Body of pancreas (tissue), 4 donors: ENCODE measurements around the gene KDM4C. TPM values are rescaled to one million over a fixed set of nuclear protein-coding genes. Genes with fewer than 3 reads are reported as not detected.

Experiments
- ATAC-seq: fragments of 150-250 bp; one replicate; pipeline ENCODE4 v1.9.1; 2016
- DNase-seq, 4 donors: peaks; one replicate each; pipeline ENCODE4 v3.0.0-alpha.2; 2019
- H3K27ac ChIP-seq, 4 donors: fragments of 200-600 bp; sonication (generic); 1 replicate in 3 of 4; 2 replicates in 1 of 4; pipeline versions ENCODE4 v1.5.1 to v1.6.1; 2016 to 2019; ENCODE audit warnings: mild to moderate bottlenecking in 1 of 4, mixed read lengths in 1 of 4, moderate library complexity in 1 of 4
- H3K27me3 ChIP-seq, 2 donors: fragments of 200-600 bp; sonication (generic); one replicate each; pipeline ENCODE4 v1.6.0; 2016; ENCODE audit warnings: mild to moderate bottlenecking in 1 of 2
- H3K36me3 ChIP-seq, 2 donors: fragments of 200-600 bp; sonication (generic); replicated peaks in 1 of 2; 2 replicates each; pipeline ENCODE4 v1.5.1; 2016; ENCODE audit warnings: low read depth in 2 of 2; ENCODE audit not compliant: insufficient read depth in 1 of 2
- H3K4me1 ChIP-seq: fragments of 200-600 bp; sonication (generic); one replicate; pipeline ENCODE4 v1.6.0; 2016
- H3K4me3 ChIP-seq, 2 donors: fragments of 200-600 bp; sonication (generic); 1 replicate in 1 of 2; 2 replicates in 1 of 2; pipeline ENCODE4 v1.5.1; 2016 to 2019
- H3K9me3 ChIP-seq, 3 donors: fragments of 200-600 bp; sonication (generic); 1 replicate in 2 of 3; 2 replicates in 1 of 3; pipeline ENCODE4 v1.5.1; 2016
- POLR2A ChIP-seq, 3 donors: fragments of 450-650 bp; IDR thresholded peaks; one replicate each; pipeline ENCODE4 v1.6.1; 2016; ENCODE audit warnings: antibody characterized with exemption in 3 of 3, mild to moderate bottlenecking in 2 of 3
- WGBS, 2 donors: methylation state at CpG; one replicate each; pipeline ENCODE4 v1.1.5; 2017; 5-methylcytosine and 5-hydroxymethylcytosine counted together
- intact Hi-C: fragments of 100-400 bp; cut with DNase I; formaldehyde crosslinking; loops from one replicate; pipeline ENCODE4 v1.15.1; 2023
- total RNA-seq, 2 donors: library from RNA; depleted of rRNA; stranded (reverse); fragments of >200 nt; gene quantifications; one replicate each; pipeline ENCODE4 v1.1.0, GENCODE V29; 2016
- TF ChIP-seq, protein P1 (sequence below), 7 experiments: fragments of 450-650 bp in 4 of 7; fragments of 200-600 bp in 3 of 7; sonication (generic) in 3 of 7; IDR thresholded peaks; one replicate each; pipeline ENCODE4 v1.5.1; 2016 to 2019; ENCODE audit warnings: antibody characterized with exemption in 7 of 7

KDM4C gene
- total RNA-seq, 2 donors from 2014 or later: 40.5 to 48.5 TPM

DNA sequence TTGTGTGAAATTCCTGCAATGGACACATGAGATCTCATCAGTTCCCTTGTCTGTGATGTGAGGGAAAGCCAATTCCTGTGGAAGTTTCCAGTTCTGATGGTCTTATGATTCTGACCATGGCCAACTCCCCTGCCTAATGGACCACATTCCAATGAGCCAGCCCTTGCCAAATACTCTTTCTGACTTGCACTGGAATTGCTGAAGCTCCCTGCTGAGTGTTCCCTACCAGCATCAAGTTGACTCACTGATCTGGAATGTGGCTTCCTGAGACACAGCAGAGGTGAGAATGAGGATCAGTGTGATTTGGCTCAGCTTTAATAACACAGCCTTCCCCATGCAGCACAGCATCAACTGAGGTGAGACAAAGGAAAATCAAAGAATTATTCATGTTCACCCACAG lies 427.8 kb downstream of the KDM4C start:
- Histone ChIP-seq H3K4me3 (no peak overlapping the region), H3K36me3 (no peaks in the 10 kb centered on the region), H3K27me3 (no peaks in the 10 kb centered on the region), H3K4me1 (no peaks in the 10 kb centered on the region), H3K27ac (no peak overlapping the region), H3K9me3 (peaks cover 0 to 4% (median 0%) of the 10 kb centered on the region in 3 donors)
- TF ChIP-seq, protein P1, sequence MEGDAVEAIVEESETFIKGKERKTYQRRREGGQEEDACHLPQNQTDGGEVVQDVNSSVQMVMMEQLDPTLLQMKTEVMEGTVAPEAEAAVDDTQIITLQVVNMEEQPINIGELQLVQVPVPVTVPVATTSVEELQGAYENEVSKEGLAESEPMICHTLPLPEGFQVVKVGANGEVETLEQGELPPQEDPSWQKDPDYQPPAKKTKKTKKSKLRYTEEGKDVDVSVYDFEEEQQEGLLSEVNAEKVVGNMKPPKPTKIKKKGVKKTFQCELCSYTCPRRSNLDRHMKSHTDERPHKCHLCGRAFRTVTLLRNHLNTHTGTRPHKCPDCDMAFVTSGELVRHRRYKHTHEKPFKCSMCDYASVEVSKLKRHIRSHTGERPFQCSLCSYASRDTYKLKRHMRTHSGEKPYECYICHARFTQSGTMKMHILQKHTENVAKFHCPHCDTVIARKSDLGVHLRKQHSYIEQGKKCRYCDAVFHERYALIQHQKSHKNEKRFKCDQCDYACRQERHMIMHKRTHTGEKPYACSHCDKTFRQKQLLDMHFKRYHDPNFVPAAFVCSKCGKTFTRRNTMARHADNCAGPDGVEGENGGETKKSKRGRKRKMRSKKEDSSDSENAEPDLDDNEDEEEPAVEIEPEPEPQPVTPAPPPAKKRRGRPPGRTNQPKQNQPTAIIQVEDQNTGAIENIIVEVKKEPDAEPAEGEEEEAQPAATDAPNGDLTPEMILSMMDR (IDR thresholded peaks at IDR 0.05): no peak
- TF ChIP-seq POLR2A (IDR thresholded peaks at IDR 0.05): no peak
- ATAC-seq (no peak), DNase-seq (peak in 1 of 4 donors; percentile 20)
- intact Hi-C loops: no loop called here

- no peak for DNase-seq
- intact Hi-C loops: no loop called here
- ATAC-seq: no peak
These were observed 428.4 kb downstream of the KDM4C start for GRCh38 chr9:7186175-7186574.

GRCh38 chr9:7192266-7192665 lies 434.5 kb downstream of the KDM4C start:
- Histone ChIP-seq H3K27ac (no peak overlapping the region), H3K4me3 (no peak overlapping the region), H3K27me3 (no peaks in the 10 kb centered on the region), H3K36me3 (no peaks in the 10 kb centered on the region), H3K9me3 (peaks cover 0 to 6% (median 0%) of the 10 kb centered on the region in 3 donors), H3K4me1 (no peaks in the 10 kb centered on the region)
- ATAC-seq (no peak), DNase-seq (no peak)
- intact Hi-C loops: no loop called here
- 70 to 82% methylated on average over 4 of the region's 4 CpGs for WGBS, 2 donors
- no peak for TF ChIP-seq POLR2A (IDR thresholded peaks at IDR 0.05)
- TF ChIP-seq, protein P1 (IDR thresholded peaks at IDR 0.05): no peak

More at GRCh38 chr9:7186175-7186574, 428.4 kb downstream of the KDM4C start:
- Histone ChIP-seq H3K36me3 (no peaks in the 10 kb centered on the region), H3K4me1 (no peaks in the 10 kb centered on the region), H3K27ac (no peak overlapping the region), H3K4me3 (no peak overlapping the region), H3K9me3 (peaks cover 0 to 6% (median 0%) of the 10 kb centered on the region in 3 donors), H3K27me3 (no peaks in the 10 kb centered on the region)
- TF ChIP-seq POLR2A (IDR thresholded peaks at IDR 0.05): no peak
- TF ChIP-seq, protein P1 (IDR thresholded peaks at IDR 0.05): peak in 6 of 7 experiments; percentile 10 to 36 (median 26)
- 36 to 42% methylated on average over 1 of the region's 1 CpG for WGBS, 2 donors

GRCh38 chr9:7195526-7195925 lies 437.8 kb downstream of the KDM4C start:
- Histone ChIP-seq H3K27me3 (no peaks in the 10 kb centered on the region), H3K9me3 (peaks cover 0 to 3% (median 0%) of the 10 kb centered on the region in 3 donors), H3K27ac (no peak overlapping the region), H3K36me3 (no peaks in the 10 kb centered on the region), H3K4me1 (no peaks in the 10 kb centered on the region), H3K4me3 (no peak overlapping the region)
- WGBS, 2 donors: 58 to 69% methylated on average over 2 of the region's 2 CpGs
- no peak for TF ChIP-seq POLR2A (IDR thresholded peaks at IDR 0.05)
- TF ChIP-seq, protein P1 (IDR thresholded peaks at IDR 0.05): no peak
- intact Hi-C loops: no loop called here
- no peak for ATAC-seq
- no peak for DNase-seq

GRCh38 chr9:7196467-7196866 lies 438.7 kb downstream of the KDM4C start:
- H3K36me3 ChIP-seq: no peaks in the 10 kb centered on the region
- no peaks in the 10 kb centered on the region for H3K27me3 ChIP-seq
- ATAC-seq: no peak
- intact Hi-C loops: no loop called here
- H3K4me1 ChIP-seq: no peaks in the 10 kb centered on the region
- TF ChIP-seq, protein P1 (IDR thresholded peaks at IDR 0.05): no peak
- TF ChIP-seq POLR2A (IDR thresholded peaks at IDR 0.05): no peak
- no peaks in the 10 kb centered on the region for H3K9me3 ChIP-seq
- no peak overlapping the region for H3K27ac ChIP-seq
- DNase-seq: no peak
- 90 to 92% methylated on average over 2 of the region's 2 CpGs for WGBS, 2 donors
- no peak overlapping the region for H3K4me3 ChIP-seq
